ENCODE data around the gene RASSF5.

DNA sequence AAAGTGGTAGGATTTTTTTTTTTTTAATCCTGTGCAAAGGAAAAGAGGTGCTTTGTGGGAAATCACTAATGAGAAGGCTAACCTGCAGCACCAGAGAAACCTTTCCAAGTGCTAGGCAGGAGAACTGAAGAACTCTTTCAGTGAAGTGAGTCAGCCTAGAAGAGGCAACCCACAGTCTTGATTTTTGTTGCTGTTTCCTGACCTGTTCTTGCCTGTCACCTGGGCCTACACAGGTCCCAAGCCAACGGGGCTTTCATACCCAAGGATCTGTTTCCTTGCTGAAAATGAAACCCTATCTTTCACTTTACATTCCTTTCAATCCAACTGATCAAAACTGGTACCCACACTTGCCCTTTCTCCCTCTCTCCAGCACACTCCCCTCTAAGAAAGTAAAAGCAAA is 44.2 kb upstream of the RASSF5 start:
- TF ChIP-seq, protein P1, sequence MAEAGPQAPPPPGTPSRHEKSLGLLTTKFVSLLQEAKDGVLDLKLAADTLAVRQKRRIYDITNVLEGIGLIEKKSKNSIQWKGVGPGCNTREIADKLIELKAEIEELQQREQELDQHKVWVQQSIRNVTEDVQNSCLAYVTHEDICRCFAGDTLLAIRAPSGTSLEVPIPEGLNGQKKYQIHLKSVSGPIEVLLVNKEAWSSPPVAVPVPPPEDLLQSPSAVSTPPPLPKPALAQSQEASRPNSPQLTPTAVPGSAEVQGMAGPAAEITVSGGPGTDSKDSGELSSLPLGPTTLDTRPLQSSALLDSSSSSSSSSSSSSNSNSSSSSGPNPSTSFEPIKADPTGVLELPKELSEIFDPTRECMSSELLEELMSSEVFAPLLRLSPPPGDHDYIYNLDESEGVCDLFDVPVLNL (CRISPR knock-in tag; IDR thresholded peaks at IDR 0.05; ENCODE audit: borderline replicate concordance, low read depth) = no peak
- TF ChIP-seq NR3C1 (CRISPR knock-in tag; conservative IDR thresholded peaks at IDR 0.05; ENCODE audit: low read depth) (no peak), FOXJ3 (CRISPR knock-in tag; IDR thresholded peaks at IDR 0.05; ENCODE audit: borderline replicate concordance) (no peak), TEAD4 (CRISPR knock-in tag; IDR thresholded peaks at IDR 0.05) (no peak)
- TF ChIP-seq, protein P2, sequence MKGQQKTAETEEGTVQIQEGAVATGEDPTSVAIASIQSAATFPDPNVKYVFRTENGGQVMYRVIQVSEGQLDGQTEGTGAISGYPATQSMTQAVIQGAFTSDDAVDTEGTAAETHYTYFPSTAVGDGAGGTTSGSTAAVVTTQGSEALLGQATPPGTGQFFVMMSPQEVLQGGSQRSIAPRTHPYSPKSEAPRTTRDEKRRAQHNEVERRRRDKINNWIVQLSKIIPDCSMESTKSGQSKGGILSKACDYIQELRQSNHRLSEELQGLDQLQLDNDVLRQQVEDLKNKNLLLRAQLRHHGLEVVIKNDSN (CRISPR knock-in tag; IDR thresholded peaks at IDR 0.05) = no peak
- TF ChIP-seq, protein P3, sequence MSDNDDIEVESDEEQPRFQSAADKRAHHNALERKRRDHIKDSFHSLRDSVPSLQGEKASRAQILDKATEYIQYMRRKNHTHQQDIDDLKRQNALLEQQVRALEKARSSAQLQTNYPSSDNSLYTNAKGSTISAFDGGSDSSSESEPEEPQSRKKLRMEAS (CRISPR knock-in tag; IDR thresholded peaks at IDR 0.05) = no peak
- TF ChIP-seq, protein P4, sequence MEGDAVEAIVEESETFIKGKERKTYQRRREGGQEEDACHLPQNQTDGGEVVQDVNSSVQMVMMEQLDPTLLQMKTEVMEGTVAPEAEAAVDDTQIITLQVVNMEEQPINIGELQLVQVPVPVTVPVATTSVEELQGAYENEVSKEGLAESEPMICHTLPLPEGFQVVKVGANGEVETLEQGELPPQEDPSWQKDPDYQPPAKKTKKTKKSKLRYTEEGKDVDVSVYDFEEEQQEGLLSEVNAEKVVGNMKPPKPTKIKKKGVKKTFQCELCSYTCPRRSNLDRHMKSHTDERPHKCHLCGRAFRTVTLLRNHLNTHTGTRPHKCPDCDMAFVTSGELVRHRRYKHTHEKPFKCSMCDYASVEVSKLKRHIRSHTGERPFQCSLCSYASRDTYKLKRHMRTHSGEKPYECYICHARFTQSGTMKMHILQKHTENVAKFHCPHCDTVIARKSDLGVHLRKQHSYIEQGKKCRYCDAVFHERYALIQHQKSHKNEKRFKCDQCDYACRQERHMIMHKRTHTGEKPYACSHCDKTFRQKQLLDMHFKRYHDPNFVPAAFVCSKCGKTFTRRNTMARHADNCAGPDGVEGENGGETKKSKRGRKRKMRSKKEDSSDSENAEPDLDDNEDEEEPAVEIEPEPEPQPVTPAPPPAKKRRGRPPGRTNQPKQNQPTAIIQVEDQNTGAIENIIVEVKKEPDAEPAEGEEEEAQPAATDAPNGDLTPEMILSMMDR (IDR thresholded peaks at IDR 0.05) = no peak

All from WTC11 (cell line).